Measurements from ENCODE around the gene DSG2.

Gene DSG2

DNA sequence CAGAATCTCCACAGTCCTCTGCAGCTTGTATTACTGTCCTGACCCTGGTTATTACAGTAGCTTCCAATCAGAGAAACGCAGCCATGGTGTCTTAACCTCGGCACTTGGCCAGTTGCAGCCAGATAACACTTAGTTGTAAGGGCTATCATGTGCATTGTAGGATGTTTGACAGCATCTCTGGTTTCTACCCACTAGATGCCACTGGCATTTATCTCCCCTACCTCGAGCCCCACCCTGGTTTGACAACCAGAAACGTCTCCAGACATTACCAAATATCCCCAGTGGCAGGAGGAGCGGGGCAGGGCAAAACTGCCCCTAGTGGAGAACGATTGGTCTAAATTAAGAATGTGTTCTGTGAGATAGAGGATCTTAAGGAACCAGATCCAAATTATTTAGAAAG is 13.1 kb downstream of the DSG2 start:
- no peak overlapping the region for H2AFZ ChIP-seq (ENCODE audit: low read length, unreplicated experiment)
- H3K27me3 ChIP-seq (ENCODE audit: insufficient read depth, low read length) = no peaks in the 10 kb centered on the region
- H3K36me3 ChIP-seq (ENCODE audit: insufficient read depth, low read length) = no peaks in the 10 kb centered on the region
- H3K4me3 ChIP-seq (ENCODE audit: low read depth, low read length) = no peak overlapping the region
- H3K79me2 ChIP-seq (ENCODE audit: control insufficient read depth, insufficient read depth, low read length, unreplicated experiment) = no peaks in the 10 kb centered on the region
- H3K27ac ChIP-seq (ENCODE audit: low read depth, low read length) = no peak overlapping the region
- H3K4me1 ChIP-seq (ENCODE audit: control insufficient read depth, insufficient read depth, low read length, unreplicated experiment) = no peaks in the 10 kb centered on the region

DNA sequence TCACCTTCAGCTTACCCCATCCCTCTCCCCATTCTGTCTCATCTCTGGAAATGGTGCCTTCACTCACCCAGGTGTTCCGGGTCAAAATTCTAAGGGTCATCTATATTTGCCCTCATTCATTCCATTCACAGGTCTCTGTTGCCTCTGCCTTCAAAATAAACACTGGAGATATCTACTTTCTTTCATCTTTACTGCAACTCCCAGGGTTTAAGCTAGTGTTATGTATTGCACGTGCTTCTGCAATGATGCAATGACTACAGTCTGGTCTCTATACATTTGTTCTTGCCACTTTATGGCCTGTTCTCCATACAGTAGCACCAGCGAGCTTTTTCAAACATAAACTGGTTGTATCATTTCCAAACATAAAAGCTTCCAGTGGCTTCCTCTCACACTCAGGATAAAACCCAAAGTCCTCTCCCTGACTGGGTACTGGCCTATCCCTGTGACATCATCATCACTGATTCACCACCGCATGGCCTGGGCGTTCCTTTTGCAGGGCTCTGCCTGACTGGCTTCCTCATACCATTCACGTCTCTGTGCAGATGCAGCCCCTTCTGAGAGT is 14.3 kb downstream of the DSG2 start:
- Histone ChIP-seq H2AFZ (ENCODE audit: low read length, unreplicated experiment) (no peak overlapping the region), H3K27me3 (ENCODE audit: insufficient read depth, low read length) (no peaks in the 10 kb centered on the region), H3K4me3 (ENCODE audit: low read depth, low read length) (no peak overlapping the region), H3K27ac (ENCODE audit: low read depth, low read length) (no peak overlapping the region), H3K79me2 (ENCODE audit: control insufficient read depth, insufficient read depth, low read length, unreplicated experiment) (no peaks in the 10 kb centered on the region), H3K36me3 (ENCODE audit: insufficient read depth, low read length) (no peaks in the 10 kb centered on the region), H3K4me1 (ENCODE audit: control insufficient read depth, insufficient read depth, low read length, unreplicated experiment) (no peaks in the 10 kb centered on the region)

- H3K4me1 ChIP-seq (ENCODE audit: control insufficient read depth, insufficient read depth, low read length, unreplicated experiment) = no peaks in the 10 kb centered on the region
These were observed 15.4 kb downstream of the DSG2 start for GRCh38 chr18:31513189-31513935.

GRCh38 chr18:31516437-31516836 is 18.5 kb downstream of the DSG2 start:
- no peak overlapping the region for H2AFZ ChIP-seq (ENCODE audit: low read length, unreplicated experiment)
- no peaks in the 10 kb centered on the region for H3K27me3 ChIP-seq (ENCODE audit: insufficient read depth, low read length)
- H3K36me3 ChIP-seq (ENCODE audit: insufficient read depth, low read length) = no peaks in the 10 kb centered on the region
- H3K27ac ChIP-seq (ENCODE audit: low read depth, low read length) = no peak overlapping the region
- H3K4me3 ChIP-seq (ENCODE audit: low read depth, low read length) = no peak overlapping the region
- H3K79me2 ChIP-seq (ENCODE audit: control insufficient read depth, insufficient read depth, low read length, unreplicated experiment) = no peaks in the 10 kb centered on the region
- H3K4me1 ChIP-seq (ENCODE audit: control insufficient read depth, insufficient read depth, low read length, unreplicated experiment) = no peaks in the 10 kb centered on the region

More at GRCh38 chr18:31513189-31513935, 15.4 kb downstream of the DSG2 start:
- H3K36me3 ChIP-seq (ENCODE audit: insufficient read depth, low read length) = no peaks in the 10 kb centered on the region
- no peaks in the 10 kb centered on the region for H3K79me2 ChIP-seq (ENCODE audit: control insufficient read depth, insufficient read depth, low read length, unreplicated experiment)
- H3K27me3 ChIP-seq (ENCODE audit: insufficient read depth, low read length) = no peaks in the 10 kb centered on the region
- H3K4me3 ChIP-seq (ENCODE audit: low read depth, low read length) = no peak overlapping the region
- H3K27ac ChIP-seq (ENCODE audit: low read depth, low read length) = no peak overlapping the region
- no peak overlapping the region for H2AFZ ChIP-seq (ENCODE audit: low read length, unreplicated experiment)

DNA sequence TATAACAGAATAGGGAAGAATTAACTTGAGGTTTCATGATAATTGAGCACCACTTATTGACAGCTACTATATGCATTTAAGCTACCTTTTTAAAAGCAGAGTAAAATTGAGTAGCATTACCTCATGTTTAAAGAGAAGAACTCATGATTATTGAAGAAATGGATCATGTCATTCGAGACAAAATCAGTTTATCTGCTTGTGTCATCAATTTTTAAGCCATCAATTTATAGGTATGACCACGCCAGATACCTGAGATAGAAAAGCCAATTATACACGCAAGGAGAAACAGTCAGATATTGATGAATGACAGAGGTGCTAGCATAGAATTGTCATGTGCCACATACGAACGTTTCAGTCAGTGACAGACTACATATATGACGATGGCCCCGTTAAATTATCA is 28.4 kb downstream of the DSG2 start:
- no peaks in the 10 kb centered on the region; the same call in 1 of the 2 replicates for H3K27me3 ChIP-seq (ENCODE audit: insufficient read depth, low read length)
- H3K36me3 ChIP-seq (ENCODE audit: insufficient read depth, low read length) = no peaks in the 10 kb centered on the region
- no peaks in the 10 kb centered on the region for H3K79me2 ChIP-seq (ENCODE audit: control insufficient read depth, insufficient read depth, low read length, unreplicated experiment)
- H3K4me1 ChIP-seq (ENCODE audit: control insufficient read depth, insufficient read depth, low read length, unreplicated experiment) = no peaks in the 10 kb centered on the region
- H2AFZ ChIP-seq (ENCODE audit: low read length, unreplicated experiment) = no peak overlapping the region
- H3K4me3 ChIP-seq (ENCODE audit: low read depth, low read length) = no peak overlapping the region
- H3K27ac ChIP-seq (ENCODE audit: low read depth, low read length) = no peak overlapping the region

- Histone ChIP-seq H3K4me1 (ENCODE audit: control insufficient read depth, insufficient read depth, low read length, unreplicated experiment) (no peaks in the 10 kb centered on the region), H3K36me3 (ENCODE audit: insufficient read depth, low read length) (no peaks in the 10 kb centered on the region), H3K79me2 (ENCODE audit: control insufficient read depth, insufficient read depth, low read length, unreplicated experiment) (no peaks in the 10 kb centered on the region), H3K4me3 (ENCODE audit: low read depth, low read length) (no peak overlapping the region), H2AFZ (ENCODE audit: low read length, unreplicated experiment) (no peak overlapping the region), H3K27ac (ENCODE audit: low read depth, low read length) (no peak overlapping the region), H3K27me3 (ENCODE audit: insufficient read depth, low read length) (no peaks in the 10 kb centered on the region)
These were observed 35.3 kb downstream of the DSG2 start for GRCh38 chr18:31533236-31533635.

DNA sequence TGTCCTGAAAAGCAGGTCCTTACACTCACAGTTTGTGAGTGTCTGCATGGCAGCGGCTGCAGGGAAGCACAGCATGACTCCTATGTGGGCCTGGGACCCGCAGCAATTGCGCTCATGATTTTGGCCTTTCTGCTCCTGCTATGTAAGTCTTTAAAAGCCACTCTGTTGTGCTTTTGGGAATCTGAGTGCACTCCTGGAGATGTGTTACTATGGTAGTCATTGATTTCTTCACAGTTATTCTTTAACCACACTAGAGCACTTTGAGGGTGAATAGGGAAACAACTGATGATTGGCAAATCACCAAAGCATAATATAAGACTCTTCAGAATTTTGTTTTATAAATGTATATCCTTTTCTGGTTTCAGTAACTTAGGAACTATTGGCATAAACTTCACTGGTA is 40.9 kb downstream of the DSG2 start:
- H3K27ac ChIP-seq (ENCODE audit: low read depth, low read length) = no peak overlapping the region
- H3K4me3 ChIP-seq (ENCODE audit: low read depth, low read length) = no peak overlapping the region
- no peaks in the 10 kb centered on the region for H3K79me2 ChIP-seq (ENCODE audit: control insufficient read depth, insufficient read depth, low read length, unreplicated experiment)
- H2AFZ ChIP-seq (ENCODE audit: low read length, unreplicated experiment) = no peak overlapping the region
- no peaks in the 10 kb centered on the region for H3K4me1 ChIP-seq (ENCODE audit: control insufficient read depth, insufficient read depth, low read length, unreplicated experiment)
- H3K27me3 ChIP-seq (ENCODE audit: insufficient read depth, low read length) = 0 out of 2 replicates have a peak, but pooled peaks cover 2% of the 10 kb centered on the region
- no peaks in the 10 kb centered on the region for H3K36me3 ChIP-seq (ENCODE audit: insufficient read depth, low read length)

DNA sequence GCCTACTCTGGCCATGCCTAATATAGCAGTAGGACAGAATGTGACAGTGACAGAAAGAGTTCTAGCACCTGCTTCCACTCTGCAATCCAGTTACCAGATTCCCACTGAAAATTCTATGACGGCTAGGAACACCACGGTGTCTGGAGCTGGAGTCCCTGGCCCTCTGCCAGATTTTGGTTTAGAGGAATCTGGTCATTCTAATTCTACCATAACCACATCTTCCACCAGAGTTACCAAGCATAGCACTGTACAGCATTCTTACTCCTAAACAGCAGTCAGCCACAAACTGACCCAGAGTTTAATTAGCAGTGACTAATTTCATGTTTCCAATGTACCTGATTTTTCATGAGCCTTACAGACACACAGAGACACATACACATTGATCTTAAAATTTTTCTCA is 48.5 kb downstream of the DSG2 start:
- H3K4me1 ChIP-seq (ENCODE audit: control insufficient read depth, insufficient read depth, low read length, unreplicated experiment) = no peaks in the 10 kb centered on the region
- H3K36me3 ChIP-seq (ENCODE audit: insufficient read depth, low read length) = no peaks in the 10 kb centered on the region
- no peak overlapping the region for H3K4me3 ChIP-seq (ENCODE audit: low read depth, low read length)
- H3K27ac ChIP-seq (ENCODE audit: low read depth, low read length) = no peak overlapping the region
- H3K27me3 ChIP-seq (ENCODE audit: insufficient read depth, low read length) = 0 out of 2 replicates have a peak, but pooled peaks cover 2% of the 10 kb centered on the region
- no peaks in the 10 kb centered on the region for H3K79me2 ChIP-seq (ENCODE audit: control insufficient read depth, insufficient read depth, low read length, unreplicated experiment)
- H2AFZ ChIP-seq (ENCODE audit: low read length, unreplicated experiment) = no peak overlapping the region

DNA sequence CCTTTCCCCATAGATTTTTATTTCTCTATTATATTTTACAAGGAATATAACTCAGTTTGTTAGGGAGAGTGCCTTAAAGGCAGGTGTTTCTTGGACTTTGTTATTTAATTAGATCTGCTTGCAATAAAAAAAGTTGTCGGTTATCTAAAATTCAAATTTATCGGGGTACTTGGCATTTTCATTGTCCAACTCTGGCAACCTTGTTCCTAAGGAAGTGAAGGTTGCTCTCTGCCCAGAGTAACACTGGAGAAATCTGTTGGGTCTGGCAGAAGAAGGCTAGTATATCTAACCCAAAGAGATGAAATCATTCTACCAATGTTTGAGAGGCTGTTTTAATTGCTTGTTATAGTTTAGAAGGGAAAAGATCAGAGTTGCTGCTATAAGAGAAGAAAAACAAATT is 50.9 kb downstream of the DSG2 start:
- no peaks in the 10 kb centered on the region for H3K4me1 ChIP-seq (ENCODE audit: control insufficient read depth, insufficient read depth, low read length, unreplicated experiment)
- no peak overlapping the region for H2AFZ ChIP-seq (ENCODE audit: low read length, unreplicated experiment)
- H3K27me3 ChIP-seq (ENCODE audit: insufficient read depth, low read length) = peaks cover 11% of the 10 kb centered on the region
- H3K79me2 ChIP-seq (ENCODE audit: control insufficient read depth, insufficient read depth, low read length, unreplicated experiment) = no peaks in the 10 kb centered on the region
- no peak overlapping the region for H3K4me3 ChIP-seq (ENCODE audit: low read depth, low read length)
- no peaks in the 10 kb centered on the region for H3K36me3 ChIP-seq (ENCODE audit: insufficient read depth, low read length)
- H3K27ac ChIP-seq (ENCODE audit: low read depth, low read length) = no peak overlapping the region

DNA sequence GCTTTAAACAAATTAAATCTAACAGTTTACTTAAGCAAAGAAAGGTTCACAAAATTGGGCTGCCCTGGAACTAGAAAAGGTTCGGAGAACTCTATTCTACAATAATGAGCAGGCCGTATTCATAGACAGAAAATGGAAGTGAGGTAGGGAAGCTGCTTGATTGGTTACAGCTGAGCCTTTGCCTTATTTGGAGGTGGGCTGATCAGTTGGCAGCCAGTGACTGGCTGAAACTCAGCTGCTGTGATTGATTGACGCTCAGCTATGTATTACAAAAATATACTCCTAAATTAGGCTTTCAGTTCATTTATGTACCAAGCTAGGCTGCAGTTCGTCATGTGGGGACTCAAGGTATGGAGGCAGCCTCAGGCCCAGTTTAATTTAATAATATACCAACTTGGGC is 51.4 kb downstream of the DSG2 start:
- H2AFZ ChIP-seq (ENCODE audit: low read length, unreplicated experiment) = no peak overlapping the region
- no peak overlapping the region for H3K27ac ChIP-seq (ENCODE audit: low read depth, low read length)
- peaks cover 14% of the 10 kb centered on the region for H3K27me3 ChIP-seq (ENCODE audit: insufficient read depth, low read length)
- H3K36me3 ChIP-seq (ENCODE audit: insufficient read depth, low read length) = no peaks in the 10 kb centered on the region
- H3K4me1 ChIP-seq (ENCODE audit: control insufficient read depth, insufficient read depth, low read length, unreplicated experiment) = no peaks in the 10 kb centered on the region
- H3K4me3 ChIP-seq (ENCODE audit: low read depth, low read length) = no peak overlapping the region
- no peaks in the 10 kb centered on the region for H3K79me2 ChIP-seq (ENCODE audit: control insufficient read depth, insufficient read depth, low read length, unreplicated experiment)

DNA sequence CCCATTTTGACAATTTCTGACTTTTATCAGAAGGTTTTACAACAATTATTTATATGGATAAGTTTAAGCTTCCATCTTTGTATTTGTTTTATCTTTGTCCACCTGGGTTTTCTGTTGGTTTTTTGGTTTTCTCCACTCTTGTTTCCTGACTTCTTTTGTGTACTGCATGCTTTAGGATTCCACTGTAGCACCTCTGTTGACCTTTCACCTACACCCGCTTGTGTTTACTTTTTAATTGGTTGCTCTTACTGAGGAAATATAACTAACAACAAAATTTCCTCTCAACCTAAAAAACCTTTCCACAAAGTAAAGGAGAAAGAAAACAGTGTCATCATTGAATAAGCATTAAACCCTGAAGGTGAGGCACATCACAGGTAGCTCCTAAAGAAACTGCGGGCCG is 53.9 kb downstream of the DSG2 start:
- no peaks in the 10 kb centered on the region for H3K79me2 ChIP-seq (ENCODE audit: control insufficient read depth, insufficient read depth, low read length, unreplicated experiment)
- peaks cover 20% of the 10 kb centered on the region for H3K27me3 ChIP-seq (ENCODE audit: insufficient read depth, low read length)
- H3K27ac ChIP-seq (ENCODE audit: low read depth, low read length) = no peak overlapping the region
- H3K4me3 ChIP-seq (ENCODE audit: low read depth, low read length) = no peak overlapping the region
- no peaks in the 10 kb centered on the region for H3K36me3 ChIP-seq (ENCODE audit: insufficient read depth, low read length)
- H3K4me1 ChIP-seq (ENCODE audit: control insufficient read depth, insufficient read depth, low read length, unreplicated experiment) = no peaks in the 10 kb centered on the region
- no peak overlapping the region for H2AFZ ChIP-seq (ENCODE audit: low read length, unreplicated experiment)
